GM12878 (cell line): ENCODE results near the gene TEAD4. TPM values are rescaled to one million over a fixed set of nuclear protein-coding genes. Genes with fewer than 3 reads are reported as not detected.

Experiments
- ATAC-seq: fragments of 200-7000 bp; cut with Tn5 transposase; 3 replicates; pipeline ENCODE4 v1.9.1; 2020; ENCODE audit warnings: mild to moderate bottlenecking, moderate library complexity
- BruUV-seq: library from RNA; stranded (reverse); fragments of 400-500 nt; replicated peaks from 2 replicates; lab custom pipeline; 2021; lab: Mats Ljungman, UMichigan
- CTCF ChIA-PET: fragments of 300-600 bp; sonication (Branson Sonifier 250); formaldehyde crosslinking; extraction: SDS; loops from one replicate; lab custom pipeline; 2021; ENCODE audit warnings: inconsistent platforms; lab: Yijun Ruan, JAX
- POLR2A ChIA-PET: fragments of 350-600 bp; formaldehyde crosslinking; extraction: SDS; loops from one replicate; lab custom pipeline; 2021; ENCODE audit warnings: inconsistent platforms; lab: Charles Lee
- RAD21 ChIA-PET: fragments of 300-600 bp; sonication (Branson Sonifier 250); formaldehyde crosslinking; loops from one replicate; lab custom pipeline; 2023; ENCODE audit warnings: antibody characterized with exemption; ENCODE audit not compliant: unreplicated experiment; lab: Charles Lee
- SMC1A ChIA-PET: fragments of 300-600 bp; sonication (Branson Sonifier 250); formaldehyde crosslinking; loops from one replicate; lab custom pipeline; 2023; ENCODE audit not compliant: unreplicated experiment, uncharacterized antibody; lab: Charles Lee
- DNase-seq: peaks from one replicate; pipeline ENCODE4 v3.0.0-alpha.2; 2011; ENCODE audit warnings: low read depth, low spot score
- FAIRE-seq: peaks from 3 replicates; lab custom pipeline; 2011; peaks lifted over from hg19 to GRCh38; lab: Jason Lieb, UNC
- H2AFZ ChIP-seq: 2 replicates; pipeline ENCODE4 v1.6.0; 2011; ENCODE audit warnings: low read depth, low read length, control low read depth; ENCODE audit not compliant: control insufficient read depth
- H3K27ac ChIP-seq: 2 replicates; pipeline ENCODE4 v1.5.1; 2011; ENCODE audit warnings: control low read depth; ENCODE audit not compliant: control insufficient read depth, insufficient read depth
- H3K27me3 ChIP-seq, 2 experiments: replicated peaks in 1 of 2; 2 replicates each; pipeline versions ENCODE4 v1.6.0 to v1.6.1; 2011; ENCODE audit warnings: low read length in 1 of 2; ENCODE audit not compliant: control insufficient read depth in 2 of 2, insufficient read depth in 2 of 2
- H3K36me3 ChIP-seq, 2 experiments: 2 replicates each; pipeline ENCODE4 v1.5.1; 2011; ENCODE audit warnings: low read length in 1 of 2; ENCODE audit not compliant: control insufficient read depth in 2 of 2, insufficient read depth in 2 of 2
- H3K4me1 ChIP-seq: 2 replicates; pipeline ENCODE4 v1.6.1; 2011; ENCODE audit warnings: mild to moderate bottlenecking, low read length, moderate library complexity, mixed read lengths; ENCODE audit not compliant: control insufficient read depth, insufficient read depth
- H3K4me2 ChIP-seq: 2 replicates; pipeline ENCODE4 v1.6.0; 2011; ENCODE audit warnings: control low read depth; ENCODE audit not compliant: control insufficient read depth, insufficient read depth
- H3K4me3 ChIP-seq: fragments of 200-600 bp; sonication (generic); 2 replicates; pipeline ENCODE4 v1.5.1; 2016
- H3K79me2 ChIP-seq: 2 replicates; pipeline ENCODE4 v1.6.0; 2011; ENCODE audit warnings: low read length; ENCODE audit not compliant: control insufficient read depth, insufficient read depth
- H3K9ac ChIP-seq: 2 replicates; pipeline ENCODE4 v1.8.0; 2011; ENCODE audit warnings: low read length, control low read depth, mixed read lengths; ENCODE audit not compliant: control insufficient read depth, insufficient read depth
- H3K9me3 ChIP-seq: replicated peaks from 3 replicates; pipeline ENCODE4 v1.5.1; 2011; ENCODE audit warnings: mild to moderate bottlenecking, low read length; ENCODE audit not compliant: control insufficient read depth, insufficient read depth
- H4K20me1 ChIP-seq: 2 replicates; pipeline ENCODE4 v1.6.0; 2011; ENCODE audit not compliant: control insufficient read depth, insufficient read depth
- NRF1 ChIP-seq: conservative IDR thresholded peaks from 2 replicates; pipeline ENCODE4 v1.6.1; 2011; ENCODE audit warnings: mild to moderate bottlenecking, low read depth, low read length, improper control_type of control experiment
- SPI1 ChIP-seq: IDR thresholded peaks from 2 replicates; pipeline ENCODE4 v1.6.1; 2011; ENCODE audit warnings: low read depth, mild to moderate bottlenecking, low read length, moderate library complexity, borderline replicate concordance; ENCODE audit not compliant: insufficient read depth
- SRF ChIP-seq, 2 experiments: IDR thresholded peaks; 2 replicates each; pipeline ENCODE4 v1.6.1; 2011; ENCODE audit warnings: low read depth in 2 of 2, low read length in 2 of 2, mild to moderate bottlenecking in 1 of 2, moderate library complexity in 1 of 2
- TCF12 ChIP-seq: IDR thresholded peaks from 2 replicates; pipeline ENCODE4 v1.6.1; 2011; ENCODE audit warnings: low read depth, mild to moderate bottlenecking, low read length
- ZBTB11 ChIP-seq: fragments of 450-650 bp; formaldehyde crosslinking; IDR thresholded peaks from 2 replicates; pipeline ENCODE4 v1.5.0; 2022; ENCODE audit warnings: mild to moderate bottlenecking, missing genetic modification characterization
- WGBS: methylation state at CpG from one replicate; pipeline ENCODE4 v1.1.6; 2016; ENCODE audit warnings: low lambda C conversion rate; ENCODE audit not compliant: insufficient replicate concordance, insufficient coverage; ENCODE audit errors: missing lambda C conversion rate; 5-methylcytosine and 5-hydroxymethylcytosine counted together
- in situ Hi-C: fragments of 300-500 bp; cut with MboI; formaldehyde crosslinking; loops from 9 replicates; pipeline ENCODE4 v1.14.3; 2018; ENCODE audit warnings: mixed read lengths
- intact Hi-C: fragments of 100-400 bp; cut with micrococcal nuclease; formaldehyde crosslinking; loops from one replicate; pipeline ENCODE4 v1.14.2; 2022; ENCODE audit not compliant: unreplicated experiment
- polyA plus RNA-seq, 11 experiments: library from polyadenylated mRNA; depleted of rRNA in 4 of 11; unstranded in 6 of 11; stranded (reverse) in 5 of 11; fragments of >200 nt; fragmentation: Nextera tagmentation in 4 of 11; fragmentation: Illumina TruSeq in 1 of 11; extraction: Ambion mirVana in 4 of 11; extraction: Trizol in 1 of 11; gene quantifications; 1 replicate in 1 of 11; 2 replicates in 10 of 11; pipeline versions ENCODE4 v1.2.1 to v1.2.3, GENCODE V29; 2011 to 2016; ENCODE audit warnings: inconsistent platforms in 2 of 11, missing spikeins in 2 of 11, low read depth in 1 of 11
- total RNA-seq, 4 experiments: library from RNA; depleted of rRNA in 3 of 4; stranded (reverse); fragments of >200 nt in 3 of 4; fragmentation: Illumina TruSeq in 1 of 4; extraction: Trizol in 1 of 4; gene quantifications; 2 replicates each; pipeline versions ENCODE4 v1.2.1 to v1.2.3, GENCODE V29; 2013 to 2021

Gene TEAD4
- total and polyA plus RNA-seq, 10 of the 15 experiments (the other 5 are each of a cell fraction or from before 2014, with no cell fraction given): 0.04 to 0.68 (median 0.31) TPM; not detected in 4

- Histone ChIP-seq H3K27me3 (no peaks in the 10 kb centered on the region; a peak in 1 of 4 replicates), H3K4me3 (no peak overlapping the region), H3K4me2 (no peak overlapping the region), H3K9ac (no peak overlapping the region), H4K20me1 (no peaks in the 10 kb centered on the region), H3K9me3 (no peaks in the 10 kb centered on the region), H2AFZ (no peak overlapping the region), H3K79me2 (no peaks in the 10 kb centered on the region), H3K36me3 (no peaks in the 10 kb centered on the region), H3K27ac (no peak overlapping the region), H3K4me1 (no peaks in the 10 kb centered on the region)
- no peak for TF ChIP-seq SRF (IDR thresholded peaks at IDR 0.05; ENCODE audit: low read depth in 2 of 2, low read length in 2 of 2)
- TF ChIP-seq ZBTB11 (CRISPR knock-in tag): no peak
- TF ChIP-seq NRF1: no peak
- no peak for TF ChIP-seq SPI1
- no peak for TF ChIP-seq TCF12
- in situ Hi-C loops (no loop called here), intact Hi-C loops (no loop called here)
- ChIA-PET CTCF (no interaction called here), RAD21 (no interaction called here), SMC1A (no interaction called here), POLR2A (no interaction called here)
- no peak for ATAC-seq
- WGBS: 65% methylated on average over 11 of the region's 11 CpGs
- BruUV-seq: no TSS peak
- DNase-seq: no peak
- no peak for FAIRE-seq
Measured at GRCh38 chr12:3017281-3017680, 58.1 kb downstream of the TEAD4 start.
